Esophagus squamous epithelium (tissue), 5 donors: ENCODE measurements around the gene JARID2. TPM values are rescaled to one million over a fixed set of nuclear protein-coding genes. Genes with fewer than 3 reads are reported as not detected.

ENCODE experiments used
- DNase-seq: peaks from one replicate; lab custom pipeline; 2025; lab: John Stamatoyannopoulos, UW
- H3K27ac ChIP-seq, 4 donors: fragments of 200-600 bp; sonication (generic); one replicate each; pipeline ENCODE4 v1.5.1; 2016 to 2019; ENCODE audit warnings: mild to moderate bottlenecking in 1 of 4
- H3K27me3 ChIP-seq, 4 donors: fragments of 200-600 bp; sonication (generic); 1 replicate in 3 of 4; 2 replicates in 1 of 4; pipeline versions ENCODE4 v1.5.1 to v1.6.0; 2017 to 2021; ENCODE audit warnings: antibody characterized with exemption in 1 of 4
- H3K36me3 ChIP-seq, 3 donors: fragments of 200-600 bp; sonication (generic); one replicate each; pipeline ENCODE4 v1.5.1; 2016 to 2019
- H3K4me1 ChIP-seq, 3 donors: fragments of 200-600 bp; sonication (generic); one replicate each; pipeline ENCODE4 v1.5.1; 2017 to 2019
- H3K4me3 ChIP-seq, 4 donors: fragments of 200-600 bp; sonication (generic); 1 replicate in 3 of 4; 2 replicates in 1 of 4; pipeline ENCODE4 v1.5.1; 2016 to 2019; ENCODE audit warnings: mild to moderate bottlenecking in 2 of 4, moderate library complexity in 1 of 4
- H3K9me3 ChIP-seq, 3 donors: fragments of 200-600 bp; sonication (generic); one replicate each; pipeline ENCODE4 v1.5.1; 2016 to 2019
- POLR2A ChIP-seq, 4 donors: fragments of 450-650 bp; IDR thresholded peaks; one replicate each; pipeline ENCODE4 v1.6.1; 2017; ENCODE audit warnings: antibody characterized with exemption in 4 of 4, mild to moderate bottlenecking in 4 of 4, moderate library complexity in 3 of 4
- WGBS, 2 donors: methylation state at CpG; one replicate each; pipeline ENCODE4 v1.1.5; 2018; 5-methylcytosine and 5-hydroxymethylcytosine counted together
- intact Hi-C: fragments of 100-400 bp; cut with DNase I; formaldehyde crosslinking; loops from one replicate; pipeline ENCODE4 v1.15.0; 2022
- total RNA-seq, 4 donors: library from RNA; depleted of rRNA; stranded (reverse); fragments of >200 nt; gene quantifications; one replicate each; pipeline ENCODE4 v1.1.0, GENCODE V29; 2016
- TF ChIP-seq, protein P1 (sequence below), 6 experiments: fragments of 450-650 bp in 4 of 6; fragments of 200-600 bp in 2 of 6; sonication (generic) in 2 of 6; IDR thresholded peaks; one replicate each; pipeline ENCODE4 v1.5.1; 2016 to 2019; ENCODE audit warnings: antibody characterized with exemption in 6 of 6, mild to moderate bottlenecking in 4 of 6, moderate library complexity in 4 of 6
- donor health status: DM: yes; HTN: yes; CAD: no.

JARID2 gene
- total RNA-seq, 4 donors from 2014 or later = 13.3 to 19.6 (median 16.3) TPM

DNA sequence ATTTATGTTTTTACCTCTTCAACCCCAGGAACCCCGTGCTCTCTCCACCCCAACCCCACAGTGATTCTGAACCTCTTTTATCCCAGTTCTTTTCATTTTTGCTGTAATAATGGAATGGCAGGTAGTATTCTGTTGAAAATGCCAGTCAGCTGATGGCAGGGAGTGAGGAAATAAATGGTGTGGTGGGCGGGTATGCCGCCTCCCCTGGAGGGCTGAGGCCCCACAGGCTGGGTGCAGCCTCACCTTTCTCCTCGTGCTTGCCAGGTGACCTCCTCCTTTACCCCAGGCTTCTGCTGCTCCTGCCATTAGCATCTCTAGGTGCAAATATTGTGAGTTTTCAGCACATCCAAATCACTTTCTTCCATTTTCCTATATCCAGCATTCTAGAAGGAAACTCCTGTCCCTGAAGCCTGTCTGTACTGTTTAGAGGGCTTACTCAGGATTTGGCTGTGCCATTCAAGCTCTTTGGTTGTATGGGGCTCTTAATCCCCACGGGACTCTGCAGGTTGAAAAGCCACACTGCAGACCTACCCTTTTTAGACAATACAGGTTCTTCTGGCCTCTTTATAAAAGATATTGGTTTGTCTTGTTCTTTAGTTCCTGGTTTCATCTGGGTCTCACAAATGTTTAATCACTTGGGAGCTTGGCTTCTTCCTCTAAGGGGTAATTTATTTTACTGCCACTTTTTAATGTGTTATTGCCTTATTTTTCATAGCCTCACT is 201.8 kb downstream of the JARID2 start:
- no peak overlapping the region for H3K4me3 ChIP-seq
- no peaks in the 10 kb centered on the region for H3K9me3 ChIP-seq
- H3K27ac ChIP-seq = peak overlapping the region in 3 of 4 donors; percentile 36 to 72 (median 52)
- no peak for TF ChIP-seq POLR2A (IDR thresholded peaks at IDR 0.05)
- TF ChIP-seq, protein P1, sequence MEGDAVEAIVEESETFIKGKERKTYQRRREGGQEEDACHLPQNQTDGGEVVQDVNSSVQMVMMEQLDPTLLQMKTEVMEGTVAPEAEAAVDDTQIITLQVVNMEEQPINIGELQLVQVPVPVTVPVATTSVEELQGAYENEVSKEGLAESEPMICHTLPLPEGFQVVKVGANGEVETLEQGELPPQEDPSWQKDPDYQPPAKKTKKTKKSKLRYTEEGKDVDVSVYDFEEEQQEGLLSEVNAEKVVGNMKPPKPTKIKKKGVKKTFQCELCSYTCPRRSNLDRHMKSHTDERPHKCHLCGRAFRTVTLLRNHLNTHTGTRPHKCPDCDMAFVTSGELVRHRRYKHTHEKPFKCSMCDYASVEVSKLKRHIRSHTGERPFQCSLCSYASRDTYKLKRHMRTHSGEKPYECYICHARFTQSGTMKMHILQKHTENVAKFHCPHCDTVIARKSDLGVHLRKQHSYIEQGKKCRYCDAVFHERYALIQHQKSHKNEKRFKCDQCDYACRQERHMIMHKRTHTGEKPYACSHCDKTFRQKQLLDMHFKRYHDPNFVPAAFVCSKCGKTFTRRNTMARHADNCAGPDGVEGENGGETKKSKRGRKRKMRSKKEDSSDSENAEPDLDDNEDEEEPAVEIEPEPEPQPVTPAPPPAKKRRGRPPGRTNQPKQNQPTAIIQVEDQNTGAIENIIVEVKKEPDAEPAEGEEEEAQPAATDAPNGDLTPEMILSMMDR (IDR thresholded peaks at IDR 0.05) = peak in 3 of 6 experiments; percentile 9 to 41 (median 19)
- no peak for DNase-seq
- intact Hi-C loops = no loop called here
- 64 to 66% methylated on average over 5 of the region's 5 CpGs for WGBS, 2 donors
- H3K36me3 ChIP-seq = peaks cover 0 to 10% (median 3%) of the 10 kb centered on the region in 3 donors
- peaks cover 12 to 78% (median 35%) of the 10 kb centered on the region in 3 donors for H3K4me1 ChIP-seq
- H3K27me3 ChIP-seq = no peaks in the 10 kb centered on the region

DNA sequence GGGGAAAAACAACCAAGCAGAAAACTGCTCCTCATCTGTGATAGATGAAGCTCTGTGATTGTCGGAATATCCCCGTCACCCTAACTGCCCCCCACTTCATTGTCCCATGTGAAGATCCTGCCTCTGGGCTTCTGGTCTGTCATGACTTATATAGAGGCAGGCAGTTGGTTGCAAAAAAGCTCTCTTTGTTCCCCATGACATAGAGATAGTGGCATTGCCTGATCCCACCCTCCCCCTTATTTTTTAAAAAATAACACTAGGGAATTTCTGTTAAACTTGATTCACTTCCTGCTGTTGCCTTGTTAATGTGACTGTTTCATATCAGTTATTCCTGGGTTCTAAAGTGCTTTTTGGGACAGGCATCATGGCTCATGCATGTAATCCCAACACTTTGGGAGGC is 203.1 kb downstream of the JARID2 start:
- Histone ChIP-seq H3K9me3 (no peaks in the 10 kb centered on the region), H3K27ac (peak overlapping the region in 1 of 4 donors; percentile 72), H3K4me3 (no peak overlapping the region), H3K4me1 (peaks cover 12 to 78% (median 35%) of the 10 kb centered on the region in 3 donors), H3K27me3 (no peaks in the 10 kb centered on the region), H3K36me3 (peaks cover 0 to 22% (median 3%) of the 10 kb centered on the region in 3 donors)
- DNase-seq = no peak
- 90 to 95% methylated on average over 2 of the region's 2 CpGs for WGBS, 2 donors
- TF ChIP-seq, protein P1 (IDR thresholded peaks at IDR 0.05) = no peak
- TF ChIP-seq POLR2A (IDR thresholded peaks at IDR 0.05) = no peak
- intact Hi-C loops = no loop called here

DNA sequence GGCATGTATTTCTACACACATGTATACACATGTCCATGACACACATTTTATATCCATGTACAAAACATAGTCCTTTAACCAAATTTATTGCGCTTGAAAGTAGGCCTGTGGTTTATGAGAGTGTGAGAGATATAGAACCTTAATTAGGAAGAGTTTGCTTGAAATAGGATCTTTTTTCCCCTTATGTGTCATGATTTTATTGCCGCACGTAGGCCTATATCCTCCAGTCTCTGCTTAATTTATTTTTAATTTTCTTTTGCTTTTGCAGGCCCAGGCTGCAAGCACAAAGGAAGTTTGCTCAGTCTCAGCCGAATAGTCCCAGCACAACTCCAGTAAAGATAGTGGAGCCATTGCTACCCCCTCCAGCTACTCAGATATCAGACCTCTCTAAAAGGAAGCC is 205.9 kb downstream of the JARID2 start:
- intact Hi-C loops = no loop called here
- Histone ChIP-seq H3K27me3 (no peaks in the 10 kb centered on the region), H3K9me3 (no peaks in the 10 kb centered on the region), H3K4me1 (peaks cover 12 to 82% (median 32%) of the 10 kb centered on the region in 3 donors), H3K27ac (no peak overlapping the region), H3K36me3 (peaks cover 0 to 23% (median 3%) of the 10 kb centered on the region in 3 donors), H3K4me3 (no peak overlapping the region)
- no peak for DNase-seq
- WGBS, 2 donors = 97 to 98% methylated on average over 4 of the region's 4 CpGs
- TF ChIP-seq POLR2A (IDR thresholded peaks at IDR 0.05) = no peak
- TF ChIP-seq, protein P1 (IDR thresholded peaks at IDR 0.05) = no peak

DNA sequence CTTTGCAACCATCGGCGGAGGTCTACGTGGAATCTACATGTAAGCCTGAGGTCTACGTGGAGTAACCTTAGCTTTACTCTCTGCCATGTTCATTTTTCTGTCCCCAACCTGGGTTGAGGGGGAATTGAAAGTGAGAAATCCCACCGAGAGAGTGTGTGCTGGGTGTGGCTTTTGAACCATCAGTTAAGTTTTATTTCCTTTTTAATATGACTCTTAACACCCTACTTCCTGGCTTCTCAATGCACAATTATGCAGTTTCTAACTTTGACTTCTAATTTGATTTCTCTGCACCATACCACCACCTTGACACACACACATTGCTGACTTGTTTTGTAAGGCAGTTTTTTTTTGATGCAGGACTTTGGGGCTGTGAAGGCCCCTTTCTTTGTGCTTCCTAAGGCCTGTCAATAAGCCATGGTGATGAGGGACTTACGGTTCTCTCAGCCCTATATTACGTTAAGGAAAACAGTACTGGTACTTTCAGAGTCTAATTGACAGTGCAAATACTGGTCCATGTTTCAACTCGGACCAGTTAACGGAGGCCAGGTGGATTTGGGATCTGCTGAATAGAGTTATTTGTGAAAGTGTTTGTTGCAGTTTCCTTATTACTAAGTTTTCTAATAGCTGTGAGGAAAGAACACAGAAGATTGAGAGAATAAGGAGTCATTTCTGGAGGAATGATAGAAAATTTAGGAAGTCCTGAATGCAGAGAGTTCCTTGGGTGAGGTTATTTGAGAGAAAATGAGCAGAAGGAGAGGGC is 206.5 kb downstream of the JARID2 start:
- peaks cover 9 to 82% (median 29%) of the 10 kb centered on the region in 3 donors for H3K4me1 ChIP-seq
- peaks cover 0 to 23% (median 3%) of the 10 kb centered on the region in 3 donors for H3K36me3 ChIP-seq
- intact Hi-C loops = no loop called here
- no peaks in the 10 kb centered on the region for H3K27me3 ChIP-seq
- WGBS, 2 donors = 84 to 87% methylated on average over 9 of the region's 9 CpGs
- no peaks in the 10 kb centered on the region for H3K9me3 ChIP-seq
- no peak overlapping the region for H3K4me3 ChIP-seq
- H3K27ac ChIP-seq = peak overlapping the region in 2 of 4 donors; percentile 57 to 67
- no peak for DNase-seq
- TF ChIP-seq, protein P1 (IDR thresholded peaks at IDR 0.05) = no peak
- no peak for TF ChIP-seq POLR2A (IDR thresholded peaks at IDR 0.05)

DNA sequence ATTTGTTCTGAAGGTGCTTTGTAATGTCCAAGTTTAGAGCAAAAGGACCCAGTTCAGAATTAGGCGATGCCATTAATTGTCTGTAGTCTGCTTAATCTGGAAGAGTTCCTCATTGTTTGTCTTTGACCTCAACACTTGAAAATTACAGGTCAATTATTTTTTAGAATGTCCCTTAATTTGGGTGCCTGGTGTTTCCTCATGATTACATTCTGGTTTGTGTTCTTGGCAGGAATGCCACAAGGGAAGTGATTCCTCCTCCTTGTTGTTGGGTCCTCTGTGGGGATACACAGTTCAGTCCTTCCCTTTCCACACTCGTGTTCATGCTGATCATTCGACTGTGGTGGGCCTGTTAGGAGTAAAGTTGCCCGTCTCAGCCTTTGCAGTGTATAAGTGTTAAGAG is 207.3 kb downstream of the JARID2 start:
- H3K4me1 ChIP-seq = peaks cover 3 to 82% (median 21%) of the 10 kb centered on the region in 3 donors
- peak overlapping the region in 3 of 4 donors; percentile 53 to 67 (median 57) for H3K27ac ChIP-seq
- DNase-seq = no peak
- WGBS, 2 donors = 85 to 91% methylated on average over 4 of the region's 4 CpGs
- no peak overlapping the region for H3K4me3 ChIP-seq
- peaks cover 0 to 23% (median 3%) of the 10 kb centered on the region in 3 donors for H3K36me3 ChIP-seq
- intact Hi-C loops = no loop called here
- no peaks in the 10 kb centered on the region for H3K27me3 ChIP-seq
- TF ChIP-seq, protein P1 (IDR thresholded peaks at IDR 0.05) = no peak
- TF ChIP-seq POLR2A (IDR thresholded peaks at IDR 0.05) = no peak
- no peaks in the 10 kb centered on the region for H3K9me3 ChIP-seq
